K562 (cell line): ENCODE results near the gene HPSE2. TPM values are rescaled to one million over a fixed set of nuclear protein-coding genes. Genes with fewer than 3 reads are reported as not detected.

ENCODE experiments used
- ATAC-seq: fragments of 200-7000 bp; cut with Tn5 transposase; 3 replicates; pipeline ENCODE4 v1.9.1; 2020; ENCODE audit warnings: moderate library complexity
- BruUV-seq: library from RNA; stranded (reverse); fragments of 400-500 nt; replicated peaks from 2 replicates; lab custom pipeline; 2021; lab: Mats Ljungman, UMichigan
- CTCF ChIA-PET: fragments of 300-600 bp; formaldehyde crosslinking; extraction: SDS; loops from one replicate; lab custom pipeline; 2021; ENCODE audit warnings: low intra/inter-chr PET ratio; lab: Yijun Ruan, JAX
- POLR2A ChIA-PET: fragments of 300-600, 350-650 bp; sonication (Branson Sonifier 250); formaldehyde crosslinking; extraction: SDS; loops from one replicate; lab custom pipeline; 2021; ENCODE audit warnings: antibody characterized with exemption, inconsistent platforms; lab: Yijun Ruan, JAX
- DNase-seq, 4 experiments: peaks; one replicate each; pipeline versions ENCODE4 v3.0.0 to v3.0.0-alpha.2; 2011 to 2018; ENCODE audit warnings: low spot score in 3 of 4, mixed read lengths in 3 of 4; ENCODE audit errors: extremely low read depth in 1 of 4
- FAIRE-seq: peaks from 2 replicates; lab custom pipeline; 2011; peaks lifted over from hg19 to GRCh38; lab: Jason Lieb, UNC
- H2AFZ ChIP-seq: 2 replicates; pipeline ENCODE4 v1.6.0; 2011; ENCODE audit warnings: low read depth, low read length, control low read depth, inconsistent platforms
- H3K27ac ChIP-seq: fragments of 200-600 bp; 3 replicates; pipeline ENCODE4 v1.8.0; 2011; ENCODE audit warnings: low read depth, mild to moderate bottlenecking, control low read depth, inconsistent platforms, low read length, moderate library complexity, mixed read lengths; ENCODE audit errors: extremely low read depth
- H3K27me3 ChIP-seq, 2 experiments: fragments of 300-600 bp in 1 of 2; 2 replicates in 1 of 2; 3 replicates in 1 of 2; pipeline versions ENCODE4 v1.6.0 to v1.8.0; 2011; ENCODE audit warnings: inconsistent platforms in 2 of 2, low read length in 2 of 2, mild to moderate bottlenecking in 1 of 2, mixed read lengths in 1 of 2, moderate library complexity in 1 of 2; ENCODE audit not compliant: control insufficient read depth in 2 of 2, insufficient read depth in 2 of 2
- H3K36me3 ChIP-seq: fragments of 300-600 bp; 3 replicates; pipeline ENCODE4 v1.8.0; 2011; ENCODE audit warnings: mild to moderate bottlenecking, low read length, inconsistent platforms; ENCODE audit not compliant: control insufficient read depth, insufficient read depth
- H3K4me1 ChIP-seq, 2 experiments: fragments of 200-600 bp in 1 of 2; replicated peaks in 1 of 2; 2 replicates in 1 of 2; 3 replicates in 1 of 2; pipeline versions ENCODE4 v1.5.1 to v1.8.0; 2011; ENCODE audit warnings: inconsistent platforms in 2 of 2, low read length in 2 of 2, mild to moderate bottlenecking in 1 of 2, mixed read lengths in 1 of 2, moderate library complexity in 1 of 2; ENCODE audit not compliant: control insufficient read depth in 2 of 2, insufficient read depth in 2 of 2
- H3K4me2 ChIP-seq: 2 replicates; pipeline ENCODE4 v1.6.1; 2011; ENCODE audit warnings: low read length, control low read depth, inconsistent platforms, mixed read lengths; ENCODE audit not compliant: insufficient read depth
- H3K4me3 ChIP-seq: fragments of 200-600 bp; sonication (generic), shearing (Covaris generic); 2 replicates; pipeline ENCODE4 v1.5.1; 2016; ENCODE audit warnings: control low read depth, inconsistent platforms
- H3K79me2 ChIP-seq: fragments of 200-600 bp; 3 replicates; pipeline ENCODE4 v1.8.0; 2011; ENCODE audit warnings: low read length, inconsistent platforms; ENCODE audit not compliant: control insufficient read depth, insufficient read depth
- H3K9ac ChIP-seq, 2 experiments: 2 replicates each; pipeline versions ENCODE4 v1.6.0 to v1.6.1; 2011; ENCODE audit warnings: low read depth in 2 of 2, low read length in 2 of 2, control low read depth in 1 of 2, inconsistent platforms in 1 of 2, mild to moderate bottlenecking in 1 of 2, mixed read lengths in 1 of 2; ENCODE audit not compliant: insufficient read depth in 1 of 2
- H3K9me1 ChIP-seq: one replicate; pipeline ENCODE4 v1.6.0; 2011; ENCODE audit warnings: inconsistent platforms, mild to moderate bottlenecking, low read length, moderate library complexity; ENCODE audit not compliant: control insufficient read depth, insufficient read depth
- H3K9me3 ChIP-seq: replicated peaks from 2 replicates; pipeline ENCODE4 v1.5.1; 2011; ENCODE audit warnings: low read depth, low read length, inconsistent platforms; ENCODE audit not compliant: control insufficient read depth, insufficient read depth
- H4K20me1 ChIP-seq: replicated peaks from 2 replicates; pipeline ENCODE4 v1.6.1; 2011; ENCODE audit warnings: low read length, inconsistent platforms, mixed read lengths; ENCODE audit not compliant: control insufficient read depth, insufficient read depth
- GTF2F1 ChIP-seq: IDR thresholded peaks from 2 replicates; pipeline ENCODE4 v1.6.1; 2011; ENCODE audit warnings: low read depth, low read length, improper control_type of control experiment
- HDAC3 ChIP-seq: fragments of 450-650 bp; IDR thresholded peaks from 2 replicates; pipeline ENCODE4 v1.6.1; 2018; ENCODE audit warnings: borderline replicate concordance, mild to moderate bottlenecking, moderate library complexity; ENCODE audit not compliant: partially characterized antibody
- HMGXB4 ChIP-seq: sonication (generic); formaldehyde crosslinking; IDR thresholded peaks from 2 replicates; pipeline ENCODE4 v1.8.1; 2023; ENCODE audit warnings: mild to moderate bottlenecking, missing genetic modification reagents
- KAT8 ChIP-seq: fragments of 450-650 bp; IDR thresholded peaks from 2 replicates; pipeline ENCODE4 v1.6.1; 2016; ENCODE audit warnings: low read depth, mild to moderate bottlenecking
- KLF10 ChIP-seq: fragments of 250-450 bp; sonication (Bioruptor Pico); IDR thresholded peaks from 2 replicates; pipeline ENCODE4 v1.6.1; 2021; ENCODE audit warnings: matching md5 sums
- MECOM ChIP-seq: fragments of 250-450 bp; sonication (Bioruptor Pico); IDR thresholded peaks from 2 replicates; pipeline ENCODE4 v1.8.0; 2022; ENCODE audit warnings: inconsistent platforms
- MED1 ChIP-seq: sonication (generic); formaldehyde crosslinking; IDR thresholded peaks from 2 replicates; pipeline ENCODE4 v1.8.1; 2023; ENCODE audit warnings: missing genetic modification reagents, borderline replicate concordance
- NFATC3 ChIP-seq: fragments of 450-650 bp; IDR thresholded peaks from 2 replicates; pipeline ENCODE4 v1.6.1; 2017; ENCODE audit warnings: mild to moderate bottlenecking
- SRF ChIP-seq, 2 experiments: fragments of 250-450, 450-650 bp in 1 of 2; sonication (Bioruptor Pico) in 1 of 2; sonication (generic) in 1 of 2; formaldehyde crosslinking; IDR thresholded peaks; 2 replicates each; pipeline versions ENCODE4 v1.5.0 to v1.5.1; 2020 to 2022; ENCODE audit warnings: mild to moderate bottlenecking in 1 of 2, missing genetic modification reagents in 1 of 2
- ZNF584 ChIP-seq: fragments of 200-800 bp; sonication (Bioruptor generic); IDR thresholded peaks from 2 replicates; pipeline ENCODE4 v1.6.1; 2016; ENCODE audit warnings: low read depth, mild to moderate bottlenecking, missing genetic modification characterization, missing compliant biosample characterization
- WGBS: fragments of 100-300 bp; shearing (Covaris generic); methylation state at CpG from one replicate; pipeline ENCODE4 v1.1.6; 2016; ENCODE audit warnings: low coverage, mixed read lengths; ENCODE audit not compliant: insufficient coverage; ENCODE audit errors: missing lambda C conversion rate; 5-methylcytosine and 5-hydroxymethylcytosine counted together
- in situ Hi-C: fragments of 300-500 bp; cut with MboI; formaldehyde crosslinking; loops from 4 replicates; pipeline ENCODE4 v1.15.0; 2018; ENCODE audit warnings: inconsistent platforms, mixed read lengths
- intact Hi-C: fragments of 100-400 bp; cut with micrococcal nuclease; formaldehyde crosslinking; loops from 2 replicates; pipeline ENCODE4 v1.14.2; 2022
- polyA plus RNA-seq, 8 experiments: library from polyadenylated mRNA; depleted of rRNA in 4 of 8; stranded (reverse) in 5 of 8; unstranded in 3 of 8; fragments of >200 nt; fragmentation: Nextera tagmentation in 2 of 8; fragmentation: Illumina TruSeq in 1 of 8; extraction: Ambion mirVana in 2 of 8; extraction: Trizol in 1 of 8; gene quantifications; 2 replicates each; pipeline versions ENCODE4 v1.2.1 to v1.2.3, GENCODE V29; 2011 to 2014; ENCODE audit warnings: inconsistent platforms in 1 of 8, missing spikeins in 1 of 8
- total RNA-seq, 7 experiments: library from RNA; depleted of rRNA in 6 of 7; stranded (reverse); fragments of >200 nt in 6 of 7; fragmentation: Illumina TruSeq in 2 of 7; extraction: Trizol in 2 of 7; gene quantifications; 2 replicates each; pipeline versions ENCODE4 v1.2.1 to v1.2.3, GENCODE V29; 2011 to 2021; ENCODE audit warnings: low replicate concordance in 1 of 7
- TF ChIP-seq, protein P1 (sequence below): conservative IDR thresholded peaks from 2 replicates; pipeline ENCODE4 v1.6.1; 2011; ENCODE audit warnings: low read depth, mild to moderate bottlenecking, low read length; ENCODE audit not compliant: control insufficient read depth

HPSE2 gene
- total and polyA plus RNA-seq, 9 of the 15 experiments (the other 6 are each of a cell fraction or from before 2014, with no cell fraction given): 0.03 to 0.10 (median 0.04) TPM; not detected in 2

DNA sequence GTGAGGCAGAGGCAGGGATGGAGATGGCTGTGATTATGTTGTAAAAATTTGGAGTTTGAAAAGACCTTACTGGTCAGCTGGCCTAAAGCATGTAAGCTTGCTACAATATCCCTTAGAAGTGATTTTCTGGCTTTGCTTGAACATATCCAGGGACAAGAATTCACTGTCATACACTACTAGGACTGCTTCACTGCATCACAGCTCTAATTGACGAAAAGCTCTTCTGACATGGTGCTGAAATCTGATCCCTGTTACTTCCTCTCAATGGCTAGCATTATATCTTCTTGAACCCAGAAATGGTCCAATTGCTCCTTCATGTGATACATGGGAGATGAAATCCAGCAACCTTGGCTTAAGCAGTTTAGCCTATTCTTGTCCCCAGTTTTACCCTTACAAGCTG lies 591.2 kb downstream of the HPSE2 start:
- Histone ChIP-seq H3K79me2 (no peaks in the 10 kb centered on the region), H3K4me2 (no peak overlapping the region), H3K27me3 (no peaks in the 10 kb centered on the region; a peak in 1 of 5 replicates), H4K20me1 (no peaks in the 10 kb centered on the region), H2AFZ (no peak overlapping the region), H3K9ac (no peak overlapping the region), H3K4me1 (no peaks in the 10 kb centered on the region), H3K27ac (no peak overlapping the region), H3K9me1 (no peaks in the 10 kb centered on the region), H3K4me3 (no peak overlapping the region), H3K36me3 (no peaks in the 10 kb centered on the region), H3K9me3 (no peaks in the 10 kb centered on the region)
- ChIA-PET POLR2A (no interaction called here), CTCF (no interaction called here)
- DNase-seq (no peak), FAIRE-seq (no peak), ATAC-seq (no peak)
- WGBS: 0% methylated on average over 1 of the region's 1 CpG
- TF ChIP-seq KAT8 (no peak), HDAC3 (no peak), SRF (CRISPR knock-in tag; IDR thresholded peaks at IDR 0.05) (no peak), HMGXB4 (CRISPR knock-in tag) (no peak), GTF2F1 (no peak), ZNF584 (CRISPR knock-in tag) (no peak), KLF10 (CRISPR knock-in tag) (no peak), NFATC3 (no peak), MED1 (no peak), MECOM (CRISPR knock-in tag) (no peak)
- TF ChIP-seq, protein P1, sequence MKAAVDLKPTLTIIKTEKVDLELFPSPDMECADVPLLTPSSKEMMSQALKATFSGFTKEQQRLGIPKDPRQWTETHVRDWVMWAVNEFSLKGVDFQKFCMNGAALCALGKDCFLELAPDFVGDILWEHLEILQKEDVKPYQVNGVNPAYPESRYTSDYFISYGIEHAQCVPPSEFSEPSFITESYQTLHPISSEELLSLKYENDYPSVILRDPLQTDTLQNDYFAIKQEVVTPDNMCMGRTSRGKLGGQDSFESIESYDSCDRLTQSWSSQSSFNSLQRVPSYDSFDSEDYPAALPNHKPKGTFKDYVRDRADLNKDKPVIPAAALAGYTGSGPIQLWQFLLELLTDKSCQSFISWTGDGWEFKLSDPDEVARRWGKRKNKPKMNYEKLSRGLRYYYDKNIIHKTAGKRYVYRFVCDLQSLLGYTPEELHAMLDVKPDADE: no peak
- in situ Hi-C loops: no loop called here
- no TSS peak for BruUV-seq
- intact Hi-C loops: no loop called here
